Activated B cell treated with CpG ODN at 0.5 μM for 24 hours (primary cell): ENCODE data around the gene MVD. TPM values are rescaled to one million over a fixed set of nuclear protein-coding genes. Genes with fewer than 3 reads are reported as not detected.

Experiments
- ATAC-seq: fragments of 200-7000 bp; cut with Tn5 transposase; one replicate; pipeline ENCODE4 v1.10.0; 2021; ENCODE audit warnings: low read depth, mild to moderate bottlenecking, moderate library complexity
- CTCF ChIA-PET: fragments of 350-600 bp; sonication (Branson Sonifier 250); formaldehyde crosslinking; loops from one replicate; lab custom pipeline; 2021; ENCODE audit warnings: antibody characterized with exemption; lab: Charles Lee
- POLR2A ChIA-PET: fragments of 350-600 bp; sonication (Branson Sonifier 250); formaldehyde crosslinking; loops from one replicate; lab custom pipeline; 2021; ENCODE audit warnings: antibody characterized with exemption; lab: Charles Lee
- DNase-seq: peaks from one replicate; pipeline ENCODE4 v3.0.0; 2022
- H3K27ac Mint-ChIP-seq: one replicate; pipeline ENCODE4 v1.8.0; 2020; ENCODE audit warnings: mixed read lengths
- H3K27me3 Mint-ChIP-seq: one replicate; pipeline ENCODE4 v1.8.0; 2021; ENCODE audit warnings: mixed read lengths
- H3K36me3 Mint-ChIP-seq: one replicate; pipeline ENCODE4 v1.8.0; 2021; ENCODE audit warnings: low read depth, mixed read lengths
- H3K4me1 Mint-ChIP-seq: one replicate; pipeline ENCODE4 v1.8.0; 2021; ENCODE audit warnings: mixed read lengths
- H3K4me3 Mint-ChIP-seq: one replicate; pipeline ENCODE4 v1.8.0; 2020; ENCODE audit warnings: mild to moderate bottlenecking, mixed read lengths
- H3K9me3 Mint-ChIP-seq: one replicate; pipeline ENCODE4 v1.8.0; 2020; ENCODE audit warnings: mixed read lengths
- CTCF ChIP-seq: fragments of 200-600 bp; IDR thresholded peaks from one replicate; pipeline ENCODE4 v1.8.0; 2022; ENCODE audit warnings: antibody characterized with exemption, mild to moderate bottlenecking
- intact Hi-C: fragments of 100-400 bp; cut with micrococcal nuclease; formaldehyde crosslinking; loops from one replicate; pipeline ENCODE4 v1.15.1; 2024
- total RNA-seq: library from RNA; stranded (reverse); gene quantifications from 2 replicates; pipeline ENCODE4 v1.2.3, GENCODE V29; 2022

Gene MVD
- total RNA-seq, 1 donor from 2014 or later, result 140 TPM

- no peak for DNase-seq
- H3K4me1 Mint-ChIP-seq, result peaks cover 8% of the 10 kb centered on the region
- no peak overlapping the region for H3K27ac Mint-ChIP-seq
- no peak overlapping the region for H3K4me3 Mint-ChIP-seq
- no peak for ATAC-seq
- peaks cover 66% of the 10 kb centered on the region for H3K36me3 Mint-ChIP-seq
- no peaks in the 10 kb centered on the region for H3K27me3 Mint-ChIP-seq
- intact Hi-C loops, result no loop called here
- POLR2A ChIA-PET, result no interaction called here
- CTCF ChIA-PET, result interaction anchor here (1.4 kb wide), 1 partner anchor 25 kb away, joined by 3 read pairs; no protein-coding TSS in a partner anchor
- no peak for TF ChIP-seq CTCF
- H3K9me3 Mint-ChIP-seq, result no peaks in the 10 kb centered on the region
Measured at GRCh38 chr16:88628512-88628974, 34.3 kb downstream of the MVD start.

- peaks cover 2% of the 10 kb centered on the region for H3K4me1 Mint-ChIP-seq
- H3K36me3 Mint-ChIP-seq, result peaks cover 73% of the 10 kb centered on the region
- DNase-seq, result no peak
- no peak for ATAC-seq
- no peak for TF ChIP-seq CTCF
- ChIA-PET POLR2A (no interaction called here), CTCF (no interaction called here)
- no peaks in the 10 kb centered on the region for H3K9me3 Mint-ChIP-seq
- H3K27me3 Mint-ChIP-seq, result no peaks in the 10 kb centered on the region
- H3K27ac Mint-ChIP-seq, result no peak overlapping the region
- intact Hi-C loops, result no loop called here
- no peak overlapping the region for H3K4me3 Mint-ChIP-seq
Measured at GRCh38 chr16:88627531-88628411, 35.1 kb downstream of the MVD start.

GRCh38 chr16:88626646-88627045 is 36.2 kb downstream of the MVD start:
- H3K4me1 Mint-ChIP-seq, result no peaks in the 10 kb centered on the region
- DNase-seq, result no peak
- H3K9me3 Mint-ChIP-seq, result no peaks in the 10 kb centered on the region
- ChIA-PET POLR2A (no interaction called here), CTCF (interaction anchor here (1.2 kb wide), 1 partner anchor 10 kb away, joined by 5 read pairs; no protein-coding TSS in a partner anchor)
- H3K36me3 Mint-ChIP-seq, result peaks cover 79% of the 10 kb centered on the region
- intact Hi-C loops, result no loop called here
- no peak overlapping the region for H3K27ac Mint-ChIP-seq
- no peak for ATAC-seq
- no peak overlapping the region for H3K4me3 Mint-ChIP-seq
- no peaks in the 10 kb centered on the region for H3K27me3 Mint-ChIP-seq
- no peak for TF ChIP-seq CTCF

GRCh38 chr16:88624977-88625576 is 37.8 kb downstream of the MVD start:
- intact Hi-C loops, result no loop called here

More at GRCh38 chr16:88624977-88625576, 37.8 kb downstream of the MVD start:
- Mint-ChIP-seq H3K4me3 (no peak overlapping the region), H3K9me3 (no peaks in the 10 kb centered on the region), H3K27me3 (no peaks in the 10 kb centered on the region), H3K36me3 (peaks cover 74% of the 10 kb centered on the region), H3K27ac (no peak overlapping the region), H3K4me1 (no peaks in the 10 kb centered on the region)
- no peak for DNase-seq
- ChIA-PET CTCF (interaction anchor here (1.2 kb wide), 1 partner anchor 12 kb away, joined by 5 read pairs; no protein-coding TSS in a partner anchor), POLR2A (no interaction called here)
- no peak for TF ChIP-seq CTCF
- ATAC-seq, result no peak
